Activated naive CD8-positive, alpha-beta T cell treated with anti-CD3 and anti-CD28 coated beads, Interleukin-2, amount 50 U/mL, for 24 hours (primary cell): ENCODE measurements around the gene LIMK2.

Experiments
- ATAC-seq: fragments of 150-1000 bp; cut with Tn5 transposase; one replicate; pipeline ENCODE4 v1.10.0; 2021
- DNase-seq: peaks from one replicate; pipeline ENCODE4 v3.0.0; 2021
- H3K27ac Mint-ChIP-seq: one replicate; pipeline ENCODE4 v1.8.0; 2021; ENCODE audit warnings: mild to moderate bottlenecking, mixed read lengths
- H3K27me3 Mint-ChIP-seq: one replicate; pipeline ENCODE4 v1.8.0; 2021; ENCODE audit warnings: mixed read lengths
- H3K36me3 Mint-ChIP-seq: one replicate; pipeline ENCODE4 v1.8.0; 2021; ENCODE audit warnings: low read depth, mixed read lengths
- H3K4me1 Mint-ChIP-seq: one replicate; pipeline ENCODE4 v1.8.0; 2021; ENCODE audit warnings: mixed read lengths
- H3K4me3 Mint-ChIP-seq: one replicate; pipeline ENCODE4 v1.8.0; 2021; ENCODE audit warnings: mild to moderate bottlenecking, moderate library complexity, mixed read lengths
- H3K9me3 Mint-ChIP-seq: one replicate; pipeline ENCODE4 v1.8.0; 2021; ENCODE audit warnings: mixed read lengths

The LIMK2 gene

DNA sequence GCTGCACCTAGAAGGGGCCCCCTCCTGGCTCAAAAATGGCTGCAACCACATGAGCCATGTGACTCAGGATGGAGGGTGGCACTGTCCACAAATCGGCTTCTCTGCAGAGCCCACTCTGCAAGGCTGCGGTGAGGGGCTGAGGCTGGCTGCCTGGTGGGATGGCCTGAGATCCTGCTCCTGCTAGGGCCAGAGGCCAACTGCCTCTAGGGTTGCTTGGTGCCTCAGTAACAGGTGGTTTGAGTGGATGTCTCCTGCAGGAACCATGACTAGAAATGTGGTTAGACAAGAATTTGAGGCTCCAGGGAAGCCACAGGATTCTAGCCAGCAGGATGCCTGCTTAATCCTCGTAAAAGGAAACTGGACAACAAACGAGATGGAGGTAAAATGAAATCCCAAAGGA lies 116.9 kb downstream of the LIMK2 start:
- Mint-ChIP-seq H3K36me3 (peaks cover 50% of the 10 kb centered on the region), H3K27me3 (no peaks in the 10 kb centered on the region), H3K9me3 (no peaks in the 10 kb centered on the region), H3K27ac (peak overlapping the region; percentile 74), H3K4me3 (no peak overlapping the region), H3K4me1 (peaks cover 26% of the 10 kb centered on the region)
- DNase-seq (no peak), ATAC-seq (no peak)
